Endothelial cell of umbilical vein (primary cell): ENCODE results near the gene SMARCD1.

Experiments used
- EZH2 ChIP-seq: IDR thresholded peaks from 2 replicates; pipeline ENCODE4 v1.6.1; 2012; ENCODE audit warnings: borderline replicate concordance, low read depth, mild to moderate bottlenecking, moderate library complexity, low read length, inconsistent platforms; ENCODE audit not compliant: severe bottlenecking
- FOS ChIP-seq: IDR thresholded peaks from 2 replicates; pipeline ENCODE4 v1.6.1; 2011; ENCODE audit warnings: mild to moderate bottlenecking, low read length, moderate library complexity, borderline replicate concordance; ENCODE audit not compliant: insufficient read depth
- POLR2A ChIP-seq: IDR thresholded peaks from 2 replicates; pipeline ENCODE4 v1.6.1; 2012; ENCODE audit warnings: low read depth, mild to moderate bottlenecking, control low read depth, low read length
- POLR2AphosphoS5 ChIP-seq: IDR thresholded peaks from 2 replicates; pipeline ENCODE4 v1.6.1; 2012; ENCODE audit warnings: low read depth, mild to moderate bottlenecking, control low read depth, low read length, moderate library complexity; ENCODE audit not compliant: insufficient read depth
- TF ChIP-seq, protein P1 (sequence below), 2 donors: IDR thresholded peaks; 1 replicate in 1 of 2; 2 replicates in 1 of 2; pipeline ENCODE4 v1.5.1; 2011; ENCODE audit warnings: low read length in 2 of 2, mild to moderate bottlenecking in 2 of 2, moderate library complexity in 2 of 2, control low read depth in 1 of 2, inconsistent platforms in 1 of 2, low read depth in 1 of 2; ENCODE audit not compliant: insufficient read depth in 1 of 2; ENCODE audit errors: extremely low read depth in 1 of 2

- TF ChIP-seq, protein P1, sequence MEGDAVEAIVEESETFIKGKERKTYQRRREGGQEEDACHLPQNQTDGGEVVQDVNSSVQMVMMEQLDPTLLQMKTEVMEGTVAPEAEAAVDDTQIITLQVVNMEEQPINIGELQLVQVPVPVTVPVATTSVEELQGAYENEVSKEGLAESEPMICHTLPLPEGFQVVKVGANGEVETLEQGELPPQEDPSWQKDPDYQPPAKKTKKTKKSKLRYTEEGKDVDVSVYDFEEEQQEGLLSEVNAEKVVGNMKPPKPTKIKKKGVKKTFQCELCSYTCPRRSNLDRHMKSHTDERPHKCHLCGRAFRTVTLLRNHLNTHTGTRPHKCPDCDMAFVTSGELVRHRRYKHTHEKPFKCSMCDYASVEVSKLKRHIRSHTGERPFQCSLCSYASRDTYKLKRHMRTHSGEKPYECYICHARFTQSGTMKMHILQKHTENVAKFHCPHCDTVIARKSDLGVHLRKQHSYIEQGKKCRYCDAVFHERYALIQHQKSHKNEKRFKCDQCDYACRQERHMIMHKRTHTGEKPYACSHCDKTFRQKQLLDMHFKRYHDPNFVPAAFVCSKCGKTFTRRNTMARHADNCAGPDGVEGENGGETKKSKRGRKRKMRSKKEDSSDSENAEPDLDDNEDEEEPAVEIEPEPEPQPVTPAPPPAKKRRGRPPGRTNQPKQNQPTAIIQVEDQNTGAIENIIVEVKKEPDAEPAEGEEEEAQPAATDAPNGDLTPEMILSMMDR (IDR thresholded peaks at IDR 0.05; ENCODE audit: extremely low read depth in 1 of 2, insufficient read depth in 1 of 2, low read depth in 1 of 2, low read length in 2 of 2): no peak
- TF ChIP-seq POLR2AphosphoS5 (no peak), EZH2 (no peak), POLR2A (no peak), FOS (peak; percentile 55)
Measured at GRCh38 chr12:50099302-50100008, 14.3 kb downstream of the SMARCD1 start.
